Inflammatory macrophage (primary cell): ENCODE results near the gene CSH1.
"Not testable (repeated sequence)": the region's sequence is repeated elsewhere in the genome, so short reads cannot be mapped to it uniquely, and the experiment has no call there.

Source experiments
- DNase-seq, 2 donors: peaks; one replicate each; pipeline ENCODE4 v3.0.0-alpha.2; 2020 to 2022
- total RNA-seq, 18 experiments: gene quantifications; one replicate each; lab custom pipeline; 2026; ENCODE audit warnings: mixed read lengths in 6 of 18, inconsistent platforms in 2 of 18; lab: John Stamatoyannopoulos, UW

The CSH1 gene
- 0 reads per million in 18 experiments for total RNA-seq

- DNase-seq: not testable (repeated sequence)
Observed at GRCh38 chr17:63896524-63897354, at the start of gene CSH1. Gene CSH1, minus strand, starts transcription at chr17:63896574. Its CDS starts 63 bp downstream, at chr17:63896511.

DNA sequence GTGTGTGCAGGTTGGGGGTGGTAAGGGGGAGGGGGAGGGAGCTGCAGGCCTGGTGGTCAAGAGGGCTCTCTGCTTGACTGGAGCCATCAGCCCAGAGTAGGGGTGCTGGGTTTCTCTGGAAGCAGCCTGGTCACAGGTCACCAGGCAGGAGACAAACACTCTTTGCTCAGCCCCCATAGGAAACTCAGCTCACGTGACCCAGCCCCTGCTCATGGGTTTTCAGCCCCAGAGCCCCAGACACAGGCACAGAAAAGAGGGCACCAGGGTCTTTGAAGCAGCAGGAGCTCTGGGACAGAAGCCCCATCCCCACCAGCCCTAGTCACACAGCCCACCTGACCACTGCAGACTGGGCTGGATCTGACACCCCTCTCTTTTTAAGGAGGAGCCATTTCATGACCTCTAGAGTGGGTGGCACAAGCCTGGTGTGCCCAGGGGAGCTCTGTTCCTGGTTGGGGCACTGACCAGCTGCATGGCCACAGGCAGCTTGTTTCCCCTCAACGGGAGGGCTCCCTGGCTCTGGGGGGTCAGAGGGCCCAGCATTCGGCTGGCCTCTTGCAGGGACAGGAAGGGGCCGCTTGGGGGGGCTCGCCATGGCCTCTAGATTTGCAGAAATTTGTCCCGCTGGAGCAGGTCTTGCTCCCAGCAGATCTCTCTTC is 49.5 kb upstream of the CSH1 start:
- DNase-seq: no peak

- no peak for DNase-seq
Observed at GRCh38 chr17:63944736-63945499, 48.5 kb upstream of the CSH1 start.

- no peak for DNase-seq
Observed at GRCh38 chr17:63943745-63944144, 47.4 kb upstream of the CSH1 start.

GRCh38 chr17:63942309-63942985 is 46.1 kb upstream of the CSH1 start:
- no peak for DNase-seq

GRCh38 chr17:63941751-63942150 is 45.4 kb upstream of the CSH1 start:
- DNase-seq: no peak

- no peak for DNase-seq
Observed at GRCh38 chr17:63941162-63941561, 44.8 kb upstream of the CSH1 start.

- no peak for DNase-seq
Observed at GRCh38 chr17:63940584-63940983, 44.2 kb upstream of the CSH1 start.

- DNase-seq: no peak
Observed at GRCh38 chr17:63939884-63940283, 43.5 kb upstream of the CSH1 start.

DNA sequence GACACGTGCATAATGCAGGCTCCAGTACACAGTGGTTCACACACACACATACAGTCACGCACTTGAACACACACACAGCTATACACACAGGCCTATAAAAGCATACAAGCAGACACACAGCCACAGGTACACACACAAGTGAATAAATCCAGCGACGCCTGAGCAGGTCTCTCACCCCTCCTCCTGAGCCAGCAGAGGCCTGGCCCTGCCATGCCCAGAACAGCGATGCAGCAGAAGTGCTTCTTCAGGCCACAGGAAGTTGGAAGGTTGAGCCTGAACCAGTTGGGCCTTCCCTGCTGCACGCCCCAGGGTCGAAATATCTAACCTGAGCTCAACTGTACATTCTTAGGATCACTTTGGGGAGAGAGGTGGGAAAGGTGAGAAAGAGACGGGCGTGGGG is 43.0 kb upstream of the CSH1 start:
- DNase-seq: no peak

DNA sequence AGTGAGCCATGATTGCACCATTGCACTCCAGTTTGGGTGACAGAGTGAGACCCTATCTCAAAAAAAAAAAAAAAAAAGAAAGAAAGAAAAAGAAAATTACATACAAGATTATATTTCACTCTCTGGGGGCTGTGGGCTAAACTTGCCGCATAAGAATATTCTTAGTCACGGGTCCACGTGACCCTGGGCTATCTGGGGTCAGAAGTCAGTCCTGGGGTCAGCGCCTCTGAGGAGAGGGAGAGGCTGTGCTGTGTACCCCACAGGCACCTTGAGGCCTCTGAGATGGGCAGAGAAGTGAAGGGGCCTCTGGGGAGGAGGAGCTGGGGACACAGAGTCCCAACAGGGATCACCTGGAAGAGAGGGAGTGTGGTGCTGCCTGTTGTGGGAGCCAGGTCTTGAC is 41.5 kb upstream of the CSH1 start:
- no peak for DNase-seq

DNA sequence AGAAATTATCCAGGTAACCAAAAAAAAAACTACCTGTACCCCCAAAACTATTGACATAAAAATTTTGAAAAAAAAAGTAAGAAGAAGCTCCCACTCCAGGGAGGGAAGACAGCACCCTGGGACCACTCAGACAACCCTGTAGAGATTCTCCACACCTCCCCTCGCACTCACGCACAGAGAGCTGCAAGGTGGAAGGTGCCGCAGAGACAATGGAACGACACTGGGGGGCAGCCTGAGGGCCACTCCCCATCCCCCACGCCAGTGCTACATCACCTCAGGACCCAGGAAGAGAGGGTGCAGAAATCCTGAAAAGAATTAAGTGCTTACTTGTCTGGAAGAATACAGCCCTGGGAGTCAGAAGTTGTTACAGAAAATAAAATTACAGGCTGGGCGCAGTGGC is 40.9 kb upstream of the CSH1 start:
- DNase-seq: no peak

- peak in 1 of 2 donors; percentile 14 for DNase-seq
Observed at GRCh38 chr17:63934183-63935112, 38.1 kb upstream of the CSH1 start.

GRCh38 chr17:63933598-63933997 is 37.2 kb upstream of the CSH1 start:
- no peak for DNase-seq

DNA sequence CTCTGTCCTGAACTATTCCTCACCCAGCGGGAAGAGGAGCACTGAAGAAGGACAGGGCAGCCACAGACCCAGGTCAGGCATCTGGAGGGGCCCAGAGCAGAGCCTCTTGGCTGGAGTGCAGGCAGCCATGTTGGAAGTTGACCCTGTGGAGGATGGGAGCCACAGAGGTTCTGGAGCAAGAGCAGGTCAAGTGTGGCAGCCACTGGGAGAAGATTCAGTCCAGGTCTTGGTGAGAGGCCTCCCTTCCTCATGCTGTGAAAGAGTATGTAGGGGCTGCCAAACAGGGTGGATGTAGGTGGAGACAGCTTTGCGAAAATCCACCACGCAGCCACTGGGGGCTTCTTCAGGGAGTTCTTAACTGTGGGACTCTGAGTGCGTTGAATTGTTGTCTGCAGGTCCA is 36.3 kb upstream of the CSH1 start:
- DNase-seq: no peak

DNA sequence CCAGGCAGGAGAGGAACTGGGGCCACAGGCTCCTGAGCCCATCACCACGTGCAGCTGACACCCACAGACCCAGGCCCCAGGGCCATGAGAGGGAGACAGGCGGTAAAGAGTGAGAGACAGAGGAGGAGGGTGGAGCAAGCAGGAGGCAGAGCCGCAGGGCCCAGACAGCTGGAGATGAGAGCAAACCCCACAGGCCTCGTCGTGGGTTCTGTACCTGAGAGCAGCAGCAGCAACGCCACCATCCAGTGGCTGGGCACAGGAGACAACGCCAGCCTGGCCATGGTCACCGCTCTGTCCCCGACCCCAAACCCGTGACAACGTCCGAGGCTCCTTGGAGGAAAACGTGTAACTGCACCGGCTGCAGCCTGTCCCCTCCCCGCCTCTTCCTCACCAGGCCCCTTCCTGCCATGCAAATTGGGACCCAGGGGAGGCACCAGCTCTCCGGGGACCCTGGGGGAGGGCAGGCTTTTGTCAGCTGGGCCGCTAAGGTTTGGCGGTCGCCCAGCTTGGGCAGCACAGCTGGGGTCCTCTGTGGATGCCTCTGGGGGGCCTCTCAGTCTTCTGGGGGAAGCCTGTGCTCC is 35.7 kb upstream of the CSH1 start, which contains the start of gene CD79B:
Gene CD79B, minus strand, starts transcription at position 351 of the 581 bp plus-strand sequence. Its CDS starts 70 bp downstream, at position 281.
- DNase-seq: peak; percentile 18 to 52

- peak; percentile 64 to 65 for DNase-seq
Observed at GRCh38 chr17:63930951-63931575, 34.7 kb upstream of the CSH1 start.

DNA sequence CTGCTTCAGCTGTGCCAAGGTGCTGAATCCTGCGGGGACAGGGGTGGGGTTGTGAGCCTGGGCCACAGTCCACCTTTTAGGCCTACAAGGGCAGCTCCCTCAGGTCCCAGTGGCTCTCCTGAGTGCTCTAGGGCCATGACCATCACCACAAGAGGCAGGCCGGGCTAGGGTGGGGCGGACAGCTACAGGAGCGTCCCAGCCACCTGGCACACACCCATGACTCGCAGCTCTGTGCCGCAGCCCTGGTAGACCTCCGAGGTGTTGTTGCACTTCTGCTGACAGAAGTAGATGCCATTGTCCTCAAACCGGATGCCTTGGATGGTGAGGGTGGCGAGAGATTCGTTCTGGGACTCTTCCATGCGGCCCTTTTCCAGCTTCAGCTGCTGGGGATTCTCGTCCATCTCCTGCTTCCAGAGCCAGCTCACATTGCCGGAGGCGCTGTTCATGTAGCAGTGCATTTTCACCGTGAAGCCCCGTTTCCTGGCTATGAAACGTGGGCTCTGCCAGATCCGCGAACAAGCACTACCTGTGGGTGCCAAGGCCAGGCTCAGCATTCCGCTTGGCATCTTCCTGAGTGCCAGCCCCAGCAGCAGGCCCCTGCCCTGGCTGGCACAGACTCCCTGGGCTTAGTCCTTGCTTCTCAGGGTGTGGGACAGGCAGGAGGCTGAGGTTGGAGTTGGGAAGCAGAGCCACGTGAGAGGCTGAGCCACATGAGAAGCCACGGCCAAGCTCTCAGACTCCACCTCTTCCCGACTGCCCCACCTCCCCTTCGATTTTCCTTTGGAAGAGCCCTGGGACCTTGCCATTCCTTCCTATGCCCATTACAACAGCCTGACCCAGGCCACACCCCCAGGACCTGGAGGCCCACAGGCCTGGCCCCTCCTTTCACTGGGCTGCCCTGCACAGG is 33.7 kb upstream of the CSH1 start:
- no peak for DNase-seq

GRCh38 chr17:63928966-63929695 is 32.8 kb upstream of the CSH1 start:
- DNase-seq: no peak
